CD4-positive, alpha-beta T cell treated with Interleukin-17A for 4 hours (primary cell): ENCODE data around the gene AKTIP.

Source experiments
- DNase-seq: peaks from one replicate; pipeline ENCODE4 v3.0.0-alpha.2; 2020; ENCODE audit warnings: mixed read lengths

Gene AKTIP

GRCh38 chr16:53476867-53477266 is 26.1 kb downstream of the AKTIP start:
- DNase-seq: no peak

GRCh38 chr16:53465606-53466280 is 37.3 kb downstream of the AKTIP start:
- DNase-seq: no peak

- DNase-seq: no peak
Observed at GRCh38 chr16:53458635-53459034, 44.4 kb downstream of the AKTIP start.

- DNase-seq: peak; percentile 74
Observed at GRCh38 chr16:53457670-53458069, 45.3 kb downstream of the AKTIP start.

GRCh38 chr16:53456625-53457024 is 46.4 kb downstream of the AKTIP start:
- DNase-seq: peak; percentile 54

- DNase-seq: peak; percentile 49
Observed at GRCh38 chr16:53453928-53454327, 49.1 kb downstream of the AKTIP start.

- DNase-seq: peak; percentile 16
Observed at GRCh38 chr16:53449816-53450517, 53.0 kb downstream of the AKTIP start.

GRCh38 chr16:53446090-53446489 is 56.9 kb downstream of the AKTIP start:
- DNase-seq: no peak

GRCh38 chr16:53445534-53445933 is 57.5 kb downstream of the AKTIP start:
- no peak for DNase-seq
